Suppressor macrophage treated with lipopolysaccharide for 4 hours (primary cell): ENCODE measurements around the gene CYB561D2.

Experiments
- DNase-seq: peaks from one replicate; pipeline ENCODE4 v3.0.0-alpha.2; 2020

Gene CYB561D2

DNA sequence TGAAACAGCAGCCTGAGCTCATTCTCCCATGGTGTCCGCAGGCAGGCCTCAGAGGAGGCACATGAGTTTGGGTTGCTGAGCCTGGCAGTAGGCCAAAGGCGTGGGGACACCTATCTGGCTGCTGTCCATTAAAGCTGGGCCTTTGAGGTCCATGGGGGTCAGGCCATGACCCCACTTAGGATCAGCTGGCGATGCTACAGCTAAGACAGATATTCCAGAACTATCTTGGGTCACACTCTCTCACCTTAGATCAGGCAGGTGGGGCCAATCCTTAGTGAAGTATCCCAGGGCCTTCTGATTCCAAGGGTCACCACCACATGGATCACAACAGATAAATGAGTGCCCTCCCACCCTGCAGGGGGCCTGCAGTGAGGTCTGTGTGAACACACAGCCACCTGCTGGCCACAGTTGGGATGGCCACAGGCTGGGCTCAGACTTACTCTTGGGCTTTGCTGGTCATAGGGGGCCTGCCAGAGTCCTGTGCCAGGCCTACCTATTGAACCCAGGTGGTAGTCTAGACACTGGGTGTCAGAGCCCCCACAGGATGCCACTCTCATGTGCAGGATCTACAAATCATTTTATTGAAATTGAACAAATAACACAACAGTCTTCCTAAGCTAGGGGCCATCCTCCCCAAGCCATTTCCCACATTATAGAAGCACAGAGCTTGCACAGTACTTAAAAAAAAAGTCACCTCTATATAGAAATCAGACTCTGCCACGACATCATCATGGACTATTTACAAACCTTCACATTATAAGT lies 26.1 kb upstream of the CYB561D2 start:
- DNase-seq: peak; percentile 71

DNA sequence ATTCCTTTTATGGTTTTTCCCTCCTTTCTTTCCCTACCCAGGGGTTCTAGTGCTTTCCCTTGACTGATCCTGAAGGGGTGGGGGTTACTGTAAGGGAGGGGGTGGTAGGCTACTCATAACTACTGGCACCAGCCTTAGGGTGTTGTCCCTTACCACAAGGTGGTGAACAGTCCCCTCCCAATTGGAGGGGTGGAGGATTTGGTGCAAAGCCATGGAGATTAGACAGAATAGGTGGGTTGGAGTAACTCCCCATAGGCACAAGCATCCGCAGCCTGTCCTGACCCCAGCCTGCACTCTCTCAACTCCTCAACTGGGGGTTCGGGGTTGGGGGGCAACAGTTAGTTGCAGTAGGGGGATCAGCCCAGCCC lies 25.6 kb upstream of the CYB561D2 start:
- DNase-seq: no peak

- no peak for DNase-seq
These were observed 25.0 kb upstream of the CYB561D2 start for GRCh38 chr3:50325497-50326181.

GRCh38 chr3:50326182-50326541 lies 24.5 kb upstream of the CYB561D2 start:
- no peak for DNase-seq

- DNase-seq: no peak
These were observed 23.5 kb upstream of the CYB561D2 start for GRCh38 chr3:50327129-50327528.

DNA sequence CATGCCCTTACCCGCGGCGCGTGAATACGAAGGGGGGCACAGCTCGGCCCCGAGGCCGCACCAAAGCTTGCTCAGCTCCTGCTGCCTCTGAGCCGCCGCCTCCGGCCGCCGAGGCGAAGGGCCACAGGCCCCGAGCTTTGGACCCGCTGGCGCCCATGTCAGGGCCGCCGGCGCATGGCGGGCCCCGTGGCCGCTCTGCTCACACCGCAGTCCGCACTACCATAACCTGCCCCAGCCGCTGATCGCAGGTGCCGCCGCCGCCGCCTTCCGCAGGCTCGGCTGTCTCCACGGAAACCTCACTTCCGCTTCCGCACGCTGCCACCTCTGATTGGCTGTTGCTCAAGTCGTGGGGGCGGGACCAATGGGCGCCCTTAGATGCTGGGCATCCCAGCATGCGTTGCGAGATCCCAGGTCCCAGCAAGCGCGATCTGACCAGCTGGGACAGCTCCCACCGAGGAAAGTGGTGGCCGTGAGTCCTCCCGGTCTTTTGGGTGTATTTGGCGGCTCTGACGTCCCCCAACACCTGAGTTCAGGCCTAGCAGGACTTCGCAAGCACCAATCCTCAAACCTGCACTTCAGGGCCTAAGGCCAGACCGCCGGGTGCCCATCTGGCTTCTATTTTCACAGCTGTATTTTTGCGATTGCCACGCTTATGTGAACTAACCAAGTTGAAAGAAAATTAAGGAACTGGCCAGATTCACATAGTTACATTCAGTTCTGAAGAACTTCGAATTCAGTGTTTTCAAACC lies 22.5 kb upstream of the CYB561D2 start, which contains the start of gene TUSC2:
TSS of gene TUSC2 (minus strand) at position 281 of the 749 bp plus-strand sequence. CDS start at position 157, 124 bp downstream.
- peak; percentile 98 for DNase-seq

DNA sequence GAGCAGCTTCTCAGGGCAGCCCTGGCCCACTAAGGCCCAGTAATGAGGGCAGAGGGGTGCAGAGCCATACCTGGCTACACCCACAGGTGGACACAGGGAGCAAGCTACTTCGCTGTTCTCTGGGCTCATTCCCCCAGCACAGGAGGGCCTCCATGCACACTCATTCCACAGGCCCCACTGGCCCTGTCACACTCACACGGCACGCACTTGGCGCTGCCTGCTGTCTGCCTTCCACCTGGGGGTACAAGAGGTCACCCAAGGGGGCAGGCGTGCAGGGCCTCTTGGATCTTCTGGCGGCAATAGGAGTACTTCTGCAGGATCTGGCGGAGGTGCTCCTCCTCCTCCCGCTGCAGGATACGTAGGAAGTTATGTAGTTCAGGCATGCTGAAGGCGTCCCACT lies 20.3 kb upstream of the CYB561D2 start:
- DNase-seq: no peak

- DNase-seq: no peak
These were observed 19.2 kb upstream of the CYB561D2 start for GRCh38 chr3:50331364-50331907.

GRCh38 chr3:50333744-50334328 lies 16.8 kb upstream of the CYB561D2 start:
- DNase-seq: no peak

GRCh38 chr3:50334339-50335075 lies 16.2 kb upstream of the CYB561D2 start:
- DNase-seq: no peak

- no peak for DNase-seq
These were observed 14.0 kb upstream of the CYB561D2 start for GRCh38 chr3:50336452-50337174.

DNA sequence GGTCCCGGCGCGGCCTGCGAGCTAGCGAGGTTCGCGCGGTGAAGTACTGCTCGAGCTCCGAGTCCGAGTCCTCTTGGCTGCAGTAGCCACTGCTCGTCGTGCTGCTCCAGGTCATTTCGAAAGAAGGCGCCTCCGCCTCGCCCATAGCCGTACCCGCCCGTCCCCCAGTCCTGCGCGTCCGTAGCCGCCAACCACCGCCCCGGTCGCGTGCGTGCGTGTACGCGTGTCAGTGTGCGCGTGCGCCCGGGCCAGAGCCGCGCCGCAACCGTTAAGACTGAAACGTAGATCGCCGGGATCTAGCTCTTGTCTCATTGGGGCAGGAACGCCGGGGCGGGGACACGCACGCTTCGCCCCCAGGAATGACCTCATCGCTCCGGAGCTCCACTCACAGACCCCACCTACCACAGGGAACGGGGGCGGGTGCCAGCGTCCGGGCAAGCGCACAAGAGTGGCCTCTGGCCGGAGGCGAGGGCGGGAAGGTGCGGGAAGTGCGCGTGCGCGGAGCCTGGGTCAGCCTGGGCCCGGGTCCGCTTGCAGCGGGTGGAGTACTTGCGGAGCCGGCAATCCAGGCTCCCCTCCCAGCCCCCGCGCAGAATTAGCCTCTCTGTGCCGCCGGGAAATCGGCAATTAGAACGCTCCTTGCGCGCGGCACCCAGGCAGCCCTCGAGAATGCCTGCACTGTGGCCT lies 13.3 kb upstream of the CYB561D2 start:
- peak; percentile 100 for DNase-seq

- peak; percentile 49 for DNase-seq
These were observed 11.7 kb upstream of the CYB561D2 start for GRCh38 chr3:50338965-50339364.

GRCh38 chr3:50339485-50340146 lies 11.0 kb upstream of the CYB561D2 start:
- DNase-seq: no peak

- DNase-seq: no peak
These were observed 10.6 kb upstream of the CYB561D2 start for GRCh38 chr3:50340147-50340447.

DNA sequence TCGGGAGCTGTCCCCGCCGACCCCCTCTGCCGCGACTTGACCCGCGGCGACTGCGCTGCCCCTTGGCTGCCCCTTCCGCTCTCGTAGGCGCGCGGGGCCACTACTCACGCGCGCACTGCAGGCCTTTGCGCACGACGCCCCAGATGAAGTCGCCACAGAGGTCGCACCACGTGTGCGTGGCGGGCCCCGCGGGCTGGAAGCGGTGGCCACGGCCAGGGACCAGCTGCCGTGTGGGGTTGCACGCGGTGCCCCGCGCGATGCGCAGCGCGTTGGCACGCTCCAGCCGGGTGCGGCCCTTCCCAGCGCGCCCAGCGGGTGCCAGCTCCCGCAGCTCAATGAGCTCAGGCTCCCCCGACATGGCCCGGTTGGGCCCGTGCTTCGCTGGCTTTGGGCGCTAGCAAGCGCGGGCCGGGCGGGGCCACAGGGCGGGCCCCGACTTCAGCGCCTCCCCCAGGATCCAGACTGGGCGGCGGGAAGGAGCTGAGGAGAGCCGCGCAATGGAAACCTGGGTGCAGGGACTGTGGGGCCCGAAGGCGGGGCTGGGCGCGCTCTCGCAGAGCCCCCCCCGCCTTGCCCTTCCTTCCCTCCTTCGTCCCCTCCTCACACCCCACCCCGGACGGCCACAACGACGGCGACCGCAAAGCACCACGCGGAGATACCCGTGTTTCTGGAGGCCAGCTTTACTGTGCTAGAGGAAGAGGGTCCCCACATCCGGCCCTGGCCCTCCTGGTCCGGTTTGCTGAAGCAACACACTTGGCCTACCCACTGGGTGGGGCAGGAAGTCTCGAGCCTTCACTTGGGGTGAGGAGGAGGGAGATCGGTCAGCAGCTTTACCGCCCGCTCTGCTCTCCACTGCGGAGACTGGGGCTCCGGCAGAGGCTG lies 10.0 kb upstream of the CYB561D2 start, which contains the start of gene RASSF1:
TSS of gene RASSF1 (minus strand) at position 389 of the 882 bp plus-strand sequence. CDS start at position 358, 31 bp downstream.
- peak; percentile 67 for DNase-seq

DNA sequence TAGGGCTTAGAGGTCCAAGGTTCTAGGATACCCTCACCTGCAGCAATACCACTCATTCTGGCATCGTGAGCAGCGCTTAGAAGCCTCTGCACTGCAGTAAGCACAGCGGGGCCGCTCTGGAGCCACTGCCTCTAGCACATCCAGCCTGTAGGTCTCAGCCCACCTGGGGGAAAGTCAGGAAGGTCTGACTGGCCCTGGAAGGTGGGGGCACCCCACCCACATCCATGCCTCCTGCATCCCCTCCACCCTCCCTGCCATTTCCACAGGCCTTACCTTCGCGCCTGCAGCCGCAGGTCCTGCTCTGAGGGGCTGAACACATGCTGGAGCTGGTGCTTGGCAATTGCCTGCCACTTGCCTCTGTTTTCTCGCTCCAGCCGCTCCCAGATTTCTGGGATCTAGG lies 9.1 kb upstream of the CYB561D2 start:
- no peak for DNase-seq

DNA sequence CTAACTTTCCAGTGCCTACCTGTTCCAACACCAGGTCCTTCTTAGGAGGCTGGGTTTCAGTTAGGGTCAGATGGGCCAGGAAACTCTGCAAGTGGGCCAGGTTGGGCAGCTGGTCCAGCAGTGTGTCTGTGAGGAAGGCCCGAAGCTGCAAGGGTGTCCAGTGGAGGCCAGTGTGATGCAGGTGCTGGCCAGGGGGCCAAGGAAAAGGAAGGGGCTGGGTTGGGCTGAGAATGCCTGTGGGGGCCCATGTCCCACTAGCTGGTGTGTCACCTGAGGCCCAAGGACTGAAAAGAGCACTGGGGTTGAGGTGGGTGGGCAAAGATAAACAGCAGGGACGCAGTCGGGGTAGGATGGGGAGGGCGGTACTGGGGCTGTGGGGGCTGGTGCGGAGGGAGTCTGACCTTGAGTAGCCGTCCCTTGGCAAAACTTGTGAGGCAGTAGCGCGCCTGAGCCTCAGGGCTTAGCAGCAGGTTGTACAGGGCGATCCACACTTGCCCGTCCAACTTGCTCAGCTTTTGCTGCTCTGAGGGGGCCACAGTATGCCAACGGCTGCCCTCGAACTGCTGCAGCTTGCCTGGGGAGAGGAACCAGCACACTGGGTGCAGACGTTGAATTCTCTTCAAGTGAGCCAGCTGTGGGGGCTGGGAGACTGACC lies 8.5 kb upstream of the CYB561D2 start:
- no peak for DNase-seq
